HG03175 (cell line): Measurements from ENCODE around the gene CUBN.

Experiments
- ATAC-seq: cut with Tn5 transposase; IDR thresholded peaks from one replicate; pipeline ENCODE4 v1.9.1; 2021; ENCODE audit warnings: mild to moderate bottlenecking, moderate library complexity; ENCODE audit not compliant: unreplicated experiment

Gene CUBN

DNA sequence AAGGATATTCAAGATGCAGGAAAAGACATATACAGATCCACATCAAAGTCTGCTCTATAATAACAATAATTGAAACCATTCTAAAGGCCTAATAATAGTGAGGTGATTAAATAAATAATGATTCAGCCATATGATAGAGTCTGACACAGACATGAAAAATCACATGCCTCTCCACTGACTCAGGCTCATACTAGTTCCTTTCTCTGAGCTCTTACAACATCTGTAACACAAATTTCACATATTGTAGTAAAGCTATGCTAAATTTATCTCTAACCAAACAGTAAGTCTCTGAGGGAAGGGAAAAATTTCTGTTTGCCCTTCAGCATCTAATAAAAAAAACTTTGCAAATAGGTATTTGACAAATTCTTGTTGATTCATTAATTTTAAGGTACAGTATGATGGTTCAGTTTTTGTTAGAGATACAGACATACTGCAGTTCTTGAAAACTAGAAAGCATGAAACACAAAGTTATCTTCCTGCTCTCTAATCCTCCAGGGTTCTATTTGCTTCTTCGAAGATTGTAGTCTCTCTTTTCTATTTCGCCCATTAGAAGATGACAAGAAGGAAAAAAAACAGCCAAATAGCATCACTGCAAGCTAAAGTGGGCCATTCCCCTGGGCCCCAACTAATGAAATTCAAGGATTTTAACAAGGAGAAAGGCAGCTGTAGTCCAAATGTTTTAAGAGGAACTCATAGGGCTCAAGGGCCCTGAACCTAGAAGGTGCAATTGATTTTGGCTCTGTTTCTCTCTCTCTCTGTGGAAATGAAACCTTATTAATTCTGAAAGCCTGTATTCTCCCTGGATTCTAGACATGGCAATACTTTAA is 53.9 kb downstream of the CUBN start:
- no peak for ATAC-seq

GRCh38 chr10:17074541-17074847 is 55.1 kb downstream of the CUBN start:
- ATAC-seq: no peak

- no peak for ATAC-seq
These were observed 55.7 kb downstream of the CUBN start for GRCh38 chr10:17073725-17074540.

- ATAC-seq: no peak
These were observed 60.7 kb downstream of the CUBN start for GRCh38 chr10:17068953-17069352.

GRCh38 chr10:17067376-17068264 is 62.0 kb downstream of the CUBN start:
- ATAC-seq: no peak

GRCh38 chr10:17066807-17067206 is 62.8 kb downstream of the CUBN start:
- no peak for ATAC-seq

DNA sequence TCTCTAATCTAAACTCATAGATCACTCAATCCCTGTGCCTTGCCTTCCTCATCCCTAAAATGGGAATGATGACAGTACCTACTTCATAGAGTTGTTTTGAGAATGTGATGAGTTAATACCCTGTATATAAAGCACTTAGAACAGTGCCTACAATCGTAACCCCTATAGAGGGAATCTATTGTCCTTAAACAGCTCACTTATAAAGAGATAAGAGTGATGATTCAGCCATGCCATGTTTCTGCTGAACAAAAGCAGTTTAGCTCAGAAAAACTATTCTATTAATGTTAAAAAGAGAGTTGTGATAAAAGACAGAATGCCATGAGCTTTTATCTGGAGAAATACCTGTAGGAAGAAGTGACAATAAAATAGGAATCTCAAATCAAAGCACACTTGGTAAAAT is 63.6 kb downstream of the CUBN start:
- ATAC-seq: no peak

- no peak for ATAC-seq
These were observed 64.3 kb downstream of the CUBN start for GRCh38 chr10:17065273-17065672.

- no peak for ATAC-seq
These were observed 65.2 kb downstream of the CUBN start for GRCh38 chr10:17064435-17064834.

DNA sequence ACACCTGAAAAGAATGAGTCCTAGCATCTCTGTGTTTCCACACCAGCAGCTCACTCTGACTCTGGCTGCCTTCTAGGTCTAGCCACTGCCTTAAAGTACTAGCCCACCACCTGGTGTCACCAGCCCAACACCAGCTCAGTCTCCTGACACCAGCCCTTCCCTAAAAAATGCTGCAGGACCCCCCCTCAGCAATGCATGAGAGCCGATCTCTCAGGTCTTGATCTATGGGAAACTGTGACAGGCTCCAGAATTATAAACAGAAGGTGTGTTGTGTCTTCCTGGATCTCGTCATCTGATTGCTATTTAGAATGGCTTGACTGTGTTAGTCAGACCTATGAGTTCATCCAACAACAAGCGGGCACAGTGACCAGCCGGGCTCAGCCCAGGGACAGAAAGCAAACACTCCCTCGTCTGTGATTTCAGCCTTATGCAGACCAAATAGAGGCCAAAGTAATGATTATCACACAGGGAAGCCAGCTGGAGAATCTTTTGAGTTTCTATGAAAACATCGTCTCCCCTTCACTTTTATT is 66.6 kb downstream of the CUBN start:
- no peak for ATAC-seq

DNA sequence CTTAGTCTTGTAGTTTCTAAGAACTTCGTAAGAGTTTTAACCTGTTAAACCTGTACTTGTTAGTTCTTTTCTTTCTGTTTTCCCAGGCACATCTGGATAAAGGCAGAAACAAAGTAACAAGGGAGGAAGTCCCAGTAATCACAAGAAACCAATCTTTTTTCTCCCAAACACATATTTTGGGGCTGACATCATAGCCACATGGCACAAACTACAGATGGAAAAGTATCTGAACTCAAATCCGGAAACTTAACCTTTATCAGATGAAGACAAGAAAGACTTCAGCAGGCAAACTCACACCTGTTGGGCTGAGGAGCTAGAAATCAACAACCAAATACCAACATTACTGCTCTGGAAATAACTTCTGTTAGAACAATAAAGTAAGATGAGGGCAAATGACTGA is 67.1 kb downstream of the CUBN start:
- ATAC-seq: no peak

DNA sequence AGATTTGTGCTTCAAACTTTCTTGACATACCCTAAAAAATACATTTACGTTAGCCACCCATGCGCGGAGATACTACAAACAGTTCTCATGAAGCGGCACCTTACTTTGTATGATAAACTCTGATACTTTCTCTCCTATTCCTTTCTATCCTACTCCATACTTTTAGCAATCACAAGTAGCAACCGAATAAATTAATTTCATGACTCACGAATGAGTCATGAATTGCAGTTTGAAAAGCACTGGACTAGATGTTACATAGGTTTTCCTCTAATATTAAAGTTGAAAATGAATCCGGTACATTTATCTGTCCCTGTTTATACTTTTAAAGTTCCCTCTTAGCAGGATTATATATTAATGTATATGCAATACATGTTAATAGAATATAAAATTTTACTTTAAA is 67.6 kb downstream of the CUBN start:
- ATAC-seq: no peak

- ATAC-seq: no peak
These were observed 68.2 kb downstream of the CUBN start for GRCh38 chr10:17061418-17061817.

- ATAC-seq: no peak
These were observed 69.3 kb downstream of the CUBN start for GRCh38 chr10:17060289-17060688.

DNA sequence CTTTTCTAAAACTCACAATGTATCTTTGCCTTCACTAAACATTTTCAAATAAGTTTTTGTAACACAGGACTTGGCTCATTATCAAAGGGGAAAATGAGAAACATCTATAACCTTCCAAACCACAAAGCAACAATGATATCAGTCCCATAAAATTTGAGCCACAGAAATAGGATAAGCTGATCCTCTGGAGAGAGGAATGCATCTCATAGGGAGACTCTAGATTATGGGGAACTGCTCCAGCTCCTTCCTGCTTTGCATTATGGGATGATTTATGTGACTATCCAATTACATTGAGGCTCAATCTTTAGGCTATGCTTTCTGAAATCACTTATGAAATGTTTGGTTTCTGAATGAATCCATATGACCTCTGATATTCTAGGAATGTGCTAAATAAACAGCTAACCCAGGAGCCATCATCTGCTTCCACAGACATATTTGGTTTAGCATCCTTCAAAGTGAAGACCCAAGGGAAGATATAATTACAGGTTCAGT is 70.4 kb downstream of the CUBN start:
- ATAC-seq: no peak

DNA sequence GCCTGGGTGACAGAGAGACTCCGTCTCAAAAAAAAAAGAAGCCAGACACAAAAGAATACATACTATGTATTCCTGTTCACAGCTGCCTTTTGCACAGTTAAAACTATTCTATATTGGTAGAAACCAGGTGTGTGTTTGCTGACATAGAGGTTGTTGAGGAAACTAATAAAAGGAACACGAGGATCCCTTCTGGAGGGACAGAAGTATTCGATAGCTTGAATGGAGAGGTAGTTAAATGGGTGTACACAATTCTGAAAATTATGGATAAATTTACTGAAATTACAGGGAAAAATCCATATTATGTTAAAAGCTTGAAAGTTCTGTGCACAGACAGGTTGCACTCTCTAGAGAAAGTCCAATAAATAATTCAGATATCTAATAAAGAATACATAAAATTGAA is 71.5 kb downstream of the CUBN start:
- no peak for ATAC-seq

- ATAC-seq: no peak
These were observed 72.7 kb downstream of the CUBN start for GRCh38 chr10:17056781-17057428.

DNA sequence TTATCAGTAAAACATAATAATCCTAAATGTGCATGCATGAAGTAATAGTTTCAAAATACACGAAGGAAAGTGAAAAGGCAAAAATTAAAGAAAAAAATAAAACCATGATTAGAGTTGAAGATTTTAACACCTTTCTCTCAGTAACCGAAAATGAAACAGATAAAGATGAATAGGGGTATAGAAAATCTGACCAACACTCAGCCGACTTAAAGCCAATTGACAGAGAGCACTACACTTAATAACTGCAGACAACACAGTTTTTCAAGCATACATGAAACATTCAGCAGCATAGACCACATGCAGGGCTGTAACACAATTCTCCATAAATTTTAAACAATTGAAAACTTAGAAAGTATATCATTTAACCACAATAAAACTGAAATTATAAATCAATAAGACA is 76.1 kb downstream of the CUBN start:
- no peak for ATAC-seq

- ATAC-seq: no peak
These were observed 76.5 kb downstream of the CUBN start for GRCh38 chr10:17053061-17053460.

GRCh38 chr10:17051851-17052250 is 77.8 kb downstream of the CUBN start:
- no peak for ATAC-seq
